ENCODE data around the gene MYMK.

MYMK gene

GRCh38 chr9:133505186-133505830, 19.5 kb downstream of the MYMK start:
- DNase-seq (ENCODE audit: low read depth) = peak; percentile 28

GRCh38 chr9:133502112-133502511, 22.6 kb downstream of the MYMK start:
- no peak for DNase-seq (ENCODE audit: low read depth)

- no peak for DNase-seq (ENCODE audit: low read depth)
Measured at GRCh38 chr9:133499892-133500270, 24.9 kb downstream of the MYMK start.

DNA sequence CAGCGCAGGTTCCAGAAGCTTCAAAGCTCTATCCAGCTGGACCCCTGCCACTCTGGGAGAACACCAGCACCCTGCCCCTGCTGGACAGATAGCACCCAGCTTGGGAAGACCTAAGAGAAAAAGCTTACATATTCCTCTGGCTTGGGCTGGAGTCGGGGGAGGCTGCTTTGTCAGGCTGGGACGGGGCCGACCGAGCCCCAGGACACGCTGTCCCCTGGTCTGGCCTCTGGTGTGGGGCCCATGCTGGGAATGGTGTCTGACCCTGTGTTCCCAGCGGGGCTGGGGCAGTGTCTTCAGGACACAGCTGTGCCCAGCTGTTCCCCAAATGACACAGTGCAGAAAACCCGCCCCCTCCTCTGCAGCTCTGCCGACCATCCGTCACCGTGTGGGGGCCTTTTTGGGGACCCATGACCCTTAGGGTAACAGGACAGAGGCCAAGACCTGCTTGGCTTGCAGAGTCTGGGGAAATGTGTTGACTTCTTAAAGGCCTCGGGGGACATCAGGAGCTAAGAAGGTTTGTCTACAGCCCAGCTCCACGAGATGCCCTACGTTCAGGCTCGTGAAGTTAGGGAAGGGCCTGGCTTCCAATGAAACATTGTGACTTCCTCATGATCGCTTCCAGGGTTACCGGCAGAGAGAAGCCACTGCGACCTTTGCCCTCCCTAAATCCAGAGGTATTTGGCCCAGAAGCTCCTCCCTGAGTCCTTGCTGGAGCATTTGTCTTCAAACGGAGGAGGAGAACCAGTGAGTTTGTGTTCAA, 25.4 kb downstream of the MYMK start:
- no peak for DNase-seq (ENCODE audit: low read depth)

GRCh38 chr9:133496861-133497842, 27.6 kb downstream of the MYMK start:
- no peak for DNase-seq (ENCODE audit: low read depth)

DNA sequence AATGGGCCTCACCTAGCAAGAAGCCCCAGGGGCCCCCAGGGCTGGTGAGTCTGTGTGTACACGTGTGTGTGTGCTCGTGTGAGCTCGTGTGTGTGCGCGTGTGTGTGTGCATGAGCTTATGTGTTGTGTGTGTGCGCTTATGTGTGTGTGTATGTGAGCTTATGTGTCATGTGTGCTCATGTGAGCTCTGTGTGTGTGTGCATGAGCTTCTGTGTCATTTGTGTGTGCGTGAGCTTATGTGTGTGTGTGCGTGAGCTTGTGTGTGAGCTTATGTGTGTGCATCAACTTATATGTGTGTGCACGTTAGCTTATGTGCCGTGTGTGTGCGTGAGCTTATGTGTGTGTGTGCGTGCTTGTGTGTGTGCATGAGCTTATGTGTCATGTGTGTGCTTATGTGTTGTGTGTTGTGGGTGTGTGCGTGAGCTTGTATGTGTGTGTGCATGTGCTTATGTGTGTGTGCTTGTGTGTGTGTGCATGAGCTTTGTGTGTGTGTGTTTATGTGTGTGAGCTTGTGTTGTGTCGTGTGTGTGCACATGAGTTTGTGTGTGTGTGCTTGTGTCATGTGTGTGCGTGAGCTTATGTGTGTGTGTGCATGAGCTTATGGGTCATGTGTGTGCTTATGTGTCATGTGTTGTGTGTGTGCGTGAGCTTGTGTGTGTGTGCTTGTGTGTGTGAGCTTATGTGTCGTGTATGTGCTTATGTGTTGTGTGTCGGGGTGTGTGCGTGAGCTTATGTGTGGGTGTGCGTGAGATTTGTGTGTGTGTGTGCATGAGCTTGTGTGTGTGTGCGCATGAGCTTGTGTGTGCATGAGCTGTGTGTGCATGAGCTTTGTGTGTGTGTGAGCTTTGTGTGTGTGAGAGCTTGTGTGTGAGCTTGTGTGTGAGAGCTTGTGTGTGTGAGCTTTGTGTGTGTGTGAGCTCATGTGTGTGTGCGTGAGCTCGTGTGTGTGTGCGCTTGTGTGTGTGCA, 29.1 kb downstream of the MYMK start:
- DNase-seq (ENCODE audit: low read depth) = no peak

- DNase-seq (ENCODE audit: low read depth) = no peak
Measured at GRCh38 chr9:133494636-133495326, 30.0 kb downstream of the MYMK start.

DNA sequence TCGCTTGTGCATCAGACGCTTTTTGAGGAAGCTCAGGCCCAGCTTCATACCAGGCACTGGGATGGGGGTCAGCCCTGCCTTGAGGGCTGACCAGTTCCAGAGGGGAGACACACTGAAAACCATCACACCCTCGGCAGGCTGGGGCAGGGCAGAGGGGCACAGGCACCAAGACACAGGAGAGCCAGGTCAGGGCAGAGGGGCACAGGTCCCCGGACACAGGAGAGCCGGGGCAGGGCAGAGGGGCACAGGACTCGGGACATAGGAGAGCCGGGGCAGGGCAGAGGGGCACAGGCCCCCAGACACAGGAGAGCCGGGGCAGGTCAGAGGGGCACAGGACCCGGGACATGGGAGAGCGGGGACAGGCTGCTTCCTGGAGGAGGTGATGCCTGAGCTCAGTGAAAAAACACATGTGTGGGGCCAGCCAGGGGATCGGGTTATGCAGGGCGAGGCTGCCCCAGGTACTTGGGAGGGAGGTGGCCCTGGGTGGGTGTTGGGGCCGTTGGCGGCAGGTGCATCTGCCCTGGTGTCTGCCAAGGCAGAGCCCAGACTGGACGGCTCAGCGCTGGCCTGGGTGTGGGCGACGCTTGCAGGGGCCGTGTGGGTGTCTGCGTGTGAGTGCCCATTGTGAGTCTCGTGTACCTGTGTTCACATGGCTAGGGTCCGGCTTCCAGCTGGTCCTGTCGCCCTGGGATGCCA, 30.8 kb downstream of the MYMK start:
- no peak for DNase-seq (ENCODE audit: low read depth)

DNA sequence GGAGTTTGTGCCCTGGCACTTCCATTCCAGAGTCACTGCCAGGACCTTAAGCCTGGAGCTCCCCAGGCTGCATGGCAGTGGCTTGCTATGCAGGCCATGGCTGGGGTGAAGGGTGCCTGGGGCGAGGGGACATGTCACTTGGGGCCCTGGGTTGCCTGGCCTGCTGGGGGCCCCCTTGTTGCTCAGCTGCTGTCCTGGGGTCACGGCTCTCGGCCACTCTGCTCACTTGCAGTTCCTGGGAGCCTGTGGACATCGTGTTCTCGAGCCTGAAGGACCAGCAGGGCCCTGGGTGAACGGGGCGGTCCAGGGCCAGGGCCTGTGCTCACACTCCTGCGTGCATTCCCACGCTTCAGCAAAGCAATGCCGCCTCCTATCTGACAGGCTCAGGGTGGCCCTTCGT, 31.3 kb downstream of the MYMK start:
- no peak for DNase-seq (ENCODE audit: low read depth)

DNA sequence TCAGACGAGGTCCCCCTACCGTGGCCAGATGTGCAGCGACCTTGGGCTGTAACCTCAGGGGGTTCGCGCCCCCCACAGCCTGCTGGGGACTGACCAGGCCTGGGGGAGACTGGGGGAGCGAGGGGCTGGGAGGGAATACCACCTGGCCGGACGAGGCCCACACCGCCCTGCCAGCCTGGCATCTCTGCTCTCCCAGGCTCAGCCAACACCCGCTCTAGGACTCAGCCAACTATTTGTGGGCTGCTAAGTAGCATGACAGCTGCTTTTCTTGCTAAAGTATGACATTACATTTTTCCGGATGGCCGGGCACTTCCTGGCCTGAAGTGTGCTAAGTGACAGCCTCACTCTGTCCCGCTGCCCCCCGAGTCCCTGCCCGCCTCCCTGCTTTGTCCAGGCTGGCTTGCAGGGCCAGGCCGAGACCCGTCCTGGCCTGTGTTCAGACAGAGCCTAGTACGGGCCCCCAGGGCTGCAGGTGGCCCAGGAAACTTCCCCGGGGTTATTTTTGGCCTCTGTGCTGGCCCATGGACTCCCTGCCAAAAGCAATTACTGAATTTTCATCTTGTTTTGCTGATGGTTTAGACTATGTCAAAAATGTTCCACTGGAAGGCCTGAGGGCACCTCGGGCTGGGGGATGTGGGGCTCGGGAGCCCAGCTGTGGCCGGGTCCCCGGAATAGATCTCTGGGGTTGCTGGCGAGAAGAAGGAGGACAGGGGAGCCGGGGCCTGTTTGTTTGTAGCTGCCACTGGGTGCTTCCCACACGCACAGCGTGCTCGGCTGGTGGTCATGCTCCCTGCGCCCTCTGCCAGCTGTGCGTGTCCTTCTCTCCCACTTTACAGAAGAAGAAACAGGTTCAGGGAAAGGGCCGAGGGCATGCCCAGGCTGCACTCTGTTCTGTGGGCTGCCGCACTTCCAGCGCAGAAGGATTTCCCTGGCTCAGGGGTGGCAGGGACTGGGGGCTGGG, 32.4 kb downstream of the MYMK start:
- DNase-seq (ENCODE audit: low read depth) = peak; percentile 18

DNA sequence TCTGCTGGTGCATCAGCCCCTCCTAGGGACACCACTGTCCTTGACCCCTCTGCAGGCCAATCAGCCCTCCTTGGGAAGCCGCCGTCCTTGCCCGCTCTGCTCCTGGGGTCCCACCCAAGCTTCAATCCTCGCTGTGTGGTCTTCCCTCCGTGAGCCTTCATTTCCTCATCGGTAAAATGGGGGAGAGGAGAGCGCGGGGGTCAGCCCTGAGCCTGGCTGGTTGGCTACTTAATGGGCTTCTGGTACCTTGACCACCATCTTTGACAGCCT, 33.2 kb downstream of the MYMK start:
- DNase-seq (ENCODE audit: low read depth) = no peak

- no peak for DNase-seq (ENCODE audit: low read depth)
Measured at GRCh38 chr9:133490865-133491655, 33.7 kb downstream of the MYMK start.

DNA sequence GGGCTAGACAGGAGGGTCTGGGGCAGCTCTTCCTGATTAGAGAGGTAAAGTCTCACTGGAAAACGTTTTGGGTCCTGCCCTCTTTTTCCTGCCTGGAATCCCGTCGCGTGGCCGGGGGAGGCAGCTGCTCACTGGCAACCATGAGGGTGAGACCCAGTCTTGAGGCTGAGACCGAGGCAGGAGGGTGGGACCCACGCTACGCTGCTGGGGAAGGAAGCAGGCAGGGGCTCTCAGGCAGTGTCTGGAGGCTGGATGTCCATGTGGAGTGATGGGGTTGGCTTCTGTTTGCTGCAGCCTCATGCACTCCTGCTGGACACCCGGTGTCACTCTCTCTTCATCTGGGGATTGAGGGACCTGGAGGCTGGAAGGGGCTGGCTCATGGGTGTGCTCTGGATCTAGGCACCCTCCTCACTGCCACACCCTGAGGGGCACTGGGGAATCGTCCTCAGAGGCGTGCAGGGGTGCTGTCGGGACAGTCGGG, 34.5 kb downstream of the MYMK start:
- no peak for DNase-seq (ENCODE audit: low read depth)

DNA sequence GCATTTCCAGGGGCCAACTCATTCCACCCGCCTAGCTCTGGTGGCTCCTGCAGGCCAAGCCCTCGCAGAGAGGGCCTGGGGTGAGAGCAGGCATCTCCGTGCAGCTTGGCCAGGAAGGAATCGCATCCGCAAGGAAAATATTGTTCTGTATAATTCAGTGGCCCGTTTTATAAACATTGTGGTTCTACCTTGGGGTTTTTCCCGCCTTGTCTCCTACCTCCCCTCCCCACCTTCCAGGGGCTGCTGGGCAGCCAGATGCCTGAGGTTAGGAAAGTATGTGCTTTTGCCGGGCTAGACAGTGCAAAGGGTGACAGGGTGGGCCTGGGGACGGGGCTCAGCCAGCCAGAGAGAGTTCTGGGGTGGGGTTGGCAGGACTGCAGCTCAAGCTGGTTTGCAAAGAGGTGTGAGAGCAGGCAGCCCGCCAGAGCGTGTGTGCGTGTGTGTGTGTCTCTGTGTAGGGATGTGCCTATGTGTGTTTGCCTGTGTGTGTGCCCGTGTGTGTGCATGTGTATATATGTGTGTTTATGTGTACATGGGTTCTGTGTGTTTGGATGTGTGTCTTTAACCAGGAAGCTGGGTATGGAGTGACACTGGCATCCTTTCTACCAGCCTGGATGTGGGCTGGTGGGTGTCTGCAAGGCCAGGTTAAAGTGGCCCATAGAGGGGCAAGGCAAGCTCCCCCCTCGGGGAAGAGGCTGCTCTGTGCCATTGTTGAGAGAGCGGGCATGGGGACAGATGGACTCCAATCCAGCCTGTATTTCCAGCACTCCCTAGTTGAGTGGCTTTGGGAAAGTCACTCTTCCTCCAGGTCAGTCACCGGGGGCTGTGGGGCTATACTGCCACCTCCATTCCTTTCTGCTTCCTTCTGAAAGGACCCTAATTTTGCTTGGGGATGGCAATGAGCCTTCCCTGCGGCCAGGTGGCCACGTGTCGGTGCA, 35.2 kb downstream of the MYMK start:
- no peak for DNase-seq (ENCODE audit: low read depth)

GRCh38 chr9:133488686-133489252, 36.0 kb downstream of the MYMK start:
- no peak for DNase-seq (ENCODE audit: low read depth)

DNA sequence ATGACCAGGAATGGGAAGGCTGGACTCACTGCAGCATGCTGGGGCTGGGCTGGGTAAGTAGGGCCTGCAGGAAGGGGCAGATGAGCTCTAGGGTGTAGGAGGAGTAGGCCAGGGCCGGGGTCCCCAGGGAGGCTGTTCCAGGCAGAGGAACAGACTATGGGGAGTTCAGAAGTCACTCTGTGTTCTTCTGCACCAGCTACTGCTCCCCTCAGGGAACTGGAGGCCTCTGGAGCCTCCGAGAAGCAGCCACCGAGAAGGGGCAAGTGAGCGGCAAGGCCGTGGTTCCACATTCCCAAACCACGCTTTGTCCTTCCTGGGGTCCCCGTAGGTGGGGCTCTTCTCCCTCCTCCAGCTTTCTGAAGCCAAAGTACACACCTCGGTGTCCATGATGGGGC, 37.4 kb downstream of the MYMK start:
- DNase-seq (ENCODE audit: low read depth) = no peak
